ENCODE data around the gene CHADL. TPM values are rescaled to one million over a fixed set of nuclear protein-coding genes. Genes with fewer than 3 reads are reported as not detected.

CHADL gene
- total and polyA plus RNA-seq, 12 donors: 0.15 to 21.9 (median 3.4) TPM

DNA sequence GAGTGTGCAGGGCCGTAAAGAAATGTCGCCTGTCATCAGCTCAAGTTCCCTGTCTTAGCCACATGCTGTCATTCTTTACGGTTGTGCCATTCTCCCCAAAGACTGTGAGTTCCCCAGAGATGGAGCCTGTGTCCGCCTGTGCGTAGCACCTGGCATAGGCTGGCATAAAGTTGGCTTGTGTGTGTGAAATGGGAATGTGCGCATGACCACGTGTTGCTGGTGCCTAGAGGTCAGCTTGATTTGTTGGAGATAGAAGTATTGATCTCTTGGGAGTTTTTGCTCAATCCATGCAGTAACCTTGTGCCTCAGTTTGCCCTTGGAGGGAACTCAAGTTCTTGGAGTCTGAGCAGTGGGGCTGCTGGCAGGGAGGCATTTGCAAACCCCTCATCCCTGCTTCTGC lies 9.4 kb downstream of the CHADL start:
- no peak for DNase-seq
- H3K4me1 ChIP-seq (replicated peaks in 1 of 2): peaks cover 21 to 32% of the 10 kb centered on the region in 2 donors
- H3K9me3 ChIP-seq (replicated peaks in 1 of 3): no peaks in the 10 kb centered on the region
- no peak overlapping the region for H3K4me3 ChIP-seq
- TF ChIP-seq CTCF (IDR thresholded peaks at IDR 0.05) (no peak), POLR2A (IDR thresholded peaks at IDR 0.05) (no peak)
- H3K27me3 ChIP-seq: no peaks in the 10 kb centered on the region
- peaks cover 0 to 19% of the 10 kb centered on the region in 2 donors for H3K36me3 ChIP-seq (replicated peaks in 1 of 2)
- intact Hi-C loops (cut with DNase I): no loop called here
- peak overlapping the region in 1 of 5 donors; percentile 49 for H3K27ac ChIP-seq
- WGBS, 4 donors: 63 to 80% (median 77%) methylated on average over 6 to 7 of the region's 7 CpGs

DNA sequence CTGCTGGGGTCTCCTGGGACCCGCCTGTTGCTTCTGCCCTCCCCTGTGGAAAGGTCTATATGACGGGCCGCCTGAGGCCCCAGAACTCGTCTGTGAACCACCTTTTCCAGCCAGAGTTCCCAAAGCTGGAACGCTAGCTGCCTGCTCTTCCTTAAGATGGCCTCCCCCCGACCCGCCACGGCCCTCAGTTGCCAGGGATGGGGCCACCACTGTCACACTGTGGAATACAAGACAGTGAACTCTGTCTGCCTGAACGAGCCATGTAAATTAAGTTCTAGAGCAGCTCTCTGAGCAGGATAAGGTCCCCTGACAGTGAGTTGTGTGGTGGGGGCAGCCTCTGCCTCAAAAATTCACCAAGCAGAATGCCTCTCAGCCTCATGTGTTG lies 10.3 kb downstream of the CHADL start:
- H3K27ac ChIP-seq: peak overlapping the region in 2 of 5 donors; percentile 30 to 65
- WGBS, 4 donors: 85 to 93% (median 92%) methylated on average over 5 to 9 of the region's 9 CpGs
- no peaks in the 10 kb centered on the region for H3K9me3 ChIP-seq (replicated peaks in 1 of 3)
- no peaks in the 10 kb centered on the region for H3K27me3 ChIP-seq
- intact Hi-C loops (cut with DNase I): no loop called here
- H3K36me3 ChIP-seq (replicated peaks in 1 of 2): peaks cover 0 to 29% of the 10 kb centered on the region in 2 donors
- peaks cover 18 to 22% of the 10 kb centered on the region in 2 donors for H3K4me1 ChIP-seq (replicated peaks in 1 of 2)
- no peak overlapping the region for H3K4me3 ChIP-seq
- DNase-seq: no peak
- TF ChIP-seq CTCF (IDR thresholded peaks at IDR 0.05): no peak
- no peak for TF ChIP-seq POLR2A (IDR thresholded peaks at IDR 0.05)

DNA sequence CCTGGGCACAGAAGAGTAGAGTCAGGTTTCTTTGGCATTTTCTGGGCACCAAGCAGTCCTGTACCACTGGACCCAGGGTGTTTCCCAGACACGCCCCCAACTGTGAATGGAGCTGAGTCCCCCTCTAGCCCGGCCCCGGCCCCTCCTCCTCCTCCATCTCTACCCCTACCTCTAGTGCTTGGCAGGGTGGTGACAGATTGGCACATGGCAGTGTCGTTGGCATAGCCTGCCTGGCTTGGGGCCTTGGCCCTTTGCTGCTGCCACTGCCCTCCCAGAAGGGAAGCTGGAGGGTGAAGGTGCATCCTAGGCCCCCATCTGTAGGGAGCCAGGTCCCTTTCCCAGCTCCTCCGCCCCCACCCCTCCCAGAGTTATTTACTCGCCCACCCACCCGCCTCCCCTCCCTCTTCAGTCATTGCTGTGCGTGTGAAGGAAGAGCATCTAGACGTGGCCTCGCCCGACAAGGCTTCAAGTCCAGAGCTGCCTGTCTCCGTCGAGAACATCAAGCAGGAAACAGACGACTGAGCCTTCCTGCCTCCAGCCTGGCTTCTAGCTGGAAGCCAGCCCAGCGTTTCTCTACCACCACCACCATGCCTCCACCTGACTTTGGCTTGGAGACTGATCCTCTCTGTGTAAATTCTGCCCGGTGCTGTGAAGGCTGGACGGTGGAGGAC lies 10.9 kb downstream of the CHADL start:
- WGBS, 4 donors: 68 to 88% (median 75%) methylated on average over 3 to 17 of the region's 17 CpGs
- peaks cover 0 to 34% of the 10 kb centered on the region in 2 donors for H3K36me3 ChIP-seq (replicated peaks in 1 of 2)
- intact Hi-C loops (cut with DNase I): no loop called here

DNA sequence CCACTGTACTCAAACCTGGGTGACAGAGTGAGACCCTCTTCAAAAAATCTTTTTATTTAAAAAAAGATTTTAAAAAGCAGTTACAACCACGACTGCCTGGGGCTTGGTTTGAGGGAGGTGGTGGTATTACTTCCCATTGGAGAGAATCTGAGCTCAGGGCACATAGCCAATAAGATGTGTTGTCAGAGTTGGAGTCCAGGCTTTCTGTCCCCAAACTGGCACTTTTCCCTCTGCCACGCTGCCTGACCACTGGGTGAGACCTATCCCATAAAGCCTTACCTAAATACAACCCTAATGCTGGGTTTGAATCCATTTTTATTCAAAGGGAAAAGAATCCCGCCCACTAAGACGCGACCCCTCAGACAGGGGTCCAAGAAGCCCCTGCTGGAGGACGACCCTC lies 11.5 kb downstream of the CHADL start:
- H3K9me3 ChIP-seq (replicated peaks in 1 of 3): no peaks in the 10 kb centered on the region
- WGBS, 4 donors: 79 to 83% (median 81%) methylated on average over 6 of the region's 6 CpGs
- intact Hi-C loops (cut with DNase I): no loop called here
- no peaks in the 10 kb centered on the region for H3K27me3 ChIP-seq
- no peak overlapping the region for H3K4me3 ChIP-seq
- no peak for TF ChIP-seq POLR2A (IDR thresholded peaks at IDR 0.05)
- no peak for TF ChIP-seq CTCF (IDR thresholded peaks at IDR 0.05)
- H3K36me3 ChIP-seq (replicated peaks in 1 of 2): peaks cover 0 to 41% of the 10 kb centered on the region in 2 donors
- peak in 2 of 7 donors; percentile 58 to 62 for DNase-seq
- H3K4me1 ChIP-seq (replicated peaks in 1 of 2): peaks cover 12 to 13% of the 10 kb centered on the region in 2 donors
- peak overlapping the region in 1 of 5 donors; percentile 65 for H3K27ac ChIP-seq

More for the DNA sequence above, 10.9 kb downstream of the CHADL start:
- Histone ChIP-seq H3K4me1 (replicated peaks in 1 of 2) (peaks cover 13 to 17% of the 10 kb centered on the region in 2 donors), H3K27ac (peak overlapping the region in 2 of 5 donors; percentile 30 to 65), H3K9me3 (replicated peaks in 1 of 3) (no peaks in the 10 kb centered on the region), H3K27me3 (no peaks in the 10 kb centered on the region), H3K4me3 (no peak overlapping the region)
- peak in 1 of 7 donors; percentile 46 for DNase-seq
- TF ChIP-seq POLR2A (IDR thresholded peaks at IDR 0.05) (no peak), CTCF (IDR thresholded peaks at IDR 0.05) (no peak)

All from adrenal gland (tissue), 12 donors.